DMS114 treated with DMSO at 0.1 percent for 48 hours (cell line): ENCODE results near the gene BZW2.
"Not testable (repeated sequence)": the region's sequence is repeated elsewhere in the genome, so short reads cannot be mapped to it uniquely, and the experiment has no call there.

Source experiments
- DNase-seq: peaks from one replicate; lab custom pipeline; 2025; ENCODE audit not compliant: unreplicated experiment; lab: John Stamatoyannopoulos, UW

BZW2 gene

GRCh38 chr7:16644636-16645592, 1.1 kb upstream of the BZW2 start:
- no peak for DNase-seq

- no peak for DNase-seq
Measured at GRCh38 chr7:16646472-16647072, 591 bp downstream of the BZW2 start.

- DNase-seq, result no peak
Measured at GRCh38 chr7:16647435-16647960, 1.5 kb downstream of the BZW2 start.

GRCh38 chr7:16648551-16648950, 2.6 kb downstream of the BZW2 start:
- DNase-seq, result no peak

- DNase-seq, result no peak
Measured at GRCh38 chr7:16649196-16649595, 3.2 kb downstream of the BZW2 start.

GRCh38 chr7:16650266-16650665, 4.3 kb downstream of the BZW2 start:
- no peak for DNase-seq

GRCh38 chr7:16651396-16652239, 5.6 kb downstream of the BZW2 start:
- DNase-seq, result no peak

GRCh38 chr7:16652240-16652583, 6.2 kb downstream of the BZW2 start:
- no peak for DNase-seq

GRCh38 chr7:16652888-16653287, 6.9 kb downstream of the BZW2 start:
- DNase-seq, result no peak

GRCh38 chr7:16655394-16655793, 9.4 kb downstream of the BZW2 start:
- no peak for DNase-seq

GRCh38 chr7:16656141-16656540, 10.2 kb downstream of the BZW2 start:
- no peak for DNase-seq

GRCh38 chr7:16657656-16658279, 11.8 kb downstream of the BZW2 start:
- no peak for DNase-seq

GRCh38 chr7:16659854-16660497, 14.0 kb downstream of the BZW2 start:
- not testable (repeated sequence) for DNase-seq

GRCh38 chr7:16660702-16661464, 14.9 kb downstream of the BZW2 start:
- no peak for DNase-seq

- no peak for DNase-seq
Measured at GRCh38 chr7:16661924-16662323, 15.9 kb downstream of the BZW2 start.

- DNase-seq, result no peak
Measured at GRCh38 chr7:16667355-16667754, 21.4 kb downstream of the BZW2 start.

- no peak for DNase-seq
Measured at GRCh38 chr7:16668049-16668858, 22.3 kb downstream of the BZW2 start.

GRCh38 chr7:16668978-16669377, 23.0 kb downstream of the BZW2 start:
- no peak for DNase-seq

- no peak for DNase-seq
Measured at GRCh38 chr7:16669581-16669980, 23.6 kb downstream of the BZW2 start.
